Limb (tissue), 2 donors: ENCODE results near the gene PCDH9.

Experiments used
- DNase-seq, 2 donors: peaks; one replicate each; pipeline ENCODE4 v3.0.0-alpha.2; 2016; ENCODE audit errors: extremely low spot score in 2 of 2

PCDH9 gene

GRCh38 chr13:66577358-66577757 lies 652.8 kb downstream of the PCDH9 start:
- no peak for DNase-seq

- DNase-seq: no peak
These were observed 653.8 kb downstream of the PCDH9 start for GRCh38 chr13:66576381-66576780.

GRCh38 chr13:66574606-66575005 lies 655.5 kb downstream of the PCDH9 start:
- no peak for DNase-seq

- no peak for DNase-seq
These were observed 662.1 kb downstream of the PCDH9 start for GRCh38 chr13:66567899-66568612.

- peak in 1 of 2 donors; percentile 43 for DNase-seq
These were observed 664.9 kb downstream of the PCDH9 start for GRCh38 chr13:66565279-66565678.

- DNase-seq: no peak
These were observed 667.1 kb downstream of the PCDH9 start for GRCh38 chr13:66563076-66563475.

- no peak for DNase-seq
These were observed 668.1 kb downstream of the PCDH9 start for GRCh38 chr13:66562054-66562453.

- no peak for DNase-seq
These were observed 669.1 kb downstream of the PCDH9 start for GRCh38 chr13:66560991-66561390.

GRCh38 chr13:66560189-66560588 lies 669.9 kb downstream of the PCDH9 start:
- no peak for DNase-seq

GRCh38 chr13:66559093-66559492 lies 671.0 kb downstream of the PCDH9 start:
- no peak for DNase-seq

GRCh38 chr13:66558506-66558905 lies 671.6 kb downstream of the PCDH9 start:
- DNase-seq: no peak

- no peak for DNase-seq
These were observed 672.8 kb downstream of the PCDH9 start for GRCh38 chr13:66557357-66557756.

GRCh38 chr13:66556306-66556705 lies 673.8 kb downstream of the PCDH9 start:
- no peak for DNase-seq

- DNase-seq: no peak
These were observed 676.7 kb downstream of the PCDH9 start for GRCh38 chr13:66553391-66553790.

GRCh38 chr13:66551128-66551527 lies 679.0 kb downstream of the PCDH9 start:
- no peak for DNase-seq

- DNase-seq: no peak
These were observed 682.5 kb downstream of the PCDH9 start for GRCh38 chr13:66547685-66548084.

- no peak for DNase-seq
These were observed 683.4 kb downstream of the PCDH9 start for GRCh38 chr13:66546534-66547379.

- DNase-seq: no peak
These were observed 686.4 kb downstream of the PCDH9 start for GRCh38 chr13:66543780-66544179.

GRCh38 chr13:66537417-66537816 lies 692.7 kb downstream of the PCDH9 start:
- no peak for DNase-seq

- DNase-seq: no peak
These were observed 693.4 kb downstream of the PCDH9 start for GRCh38 chr13:66536746-66537145.

- DNase-seq: no peak
These were observed 695.6 kb downstream of the PCDH9 start for GRCh38 chr13:66534561-66534960.

- no peak for DNase-seq
These were observed 697.3 kb downstream of the PCDH9 start for GRCh38 chr13:66532845-66533244.

- no peak for DNase-seq
These were observed 698.0 kb downstream of the PCDH9 start for GRCh38 chr13:66532146-66532545.
